ENCODE results near the gene SORBS1.

SORBS1 gene

GRCh38 chr10:95326396-95326795 is 234.8 kb downstream of the SORBS1 start:
- Histone ChIP-seq H3K36me3 (ENCODE audit: control insufficient read depth in 2 of 2, insufficient read depth in 1 of 2, low read length in 2 of 2) (no peaks in the 10 kb centered on the region), H3K4me1 (ENCODE audit: control insufficient read depth, insufficient read depth, low read length) (peaks cover 9% of the 10 kb centered on the region), H3K4me3 (ENCODE audit: low read depth, low read length) (no peak overlapping the region), H3K27ac (ENCODE audit: extremely low read depth, low read depth, low read length) (no peak overlapping the region), H3K9me3 (ENCODE audit: control insufficient read depth, insufficient read depth, low read depth, low read length) (no peaks in the 10 kb centered on the region)
- TF ChIP-seq ZNF596 (tag by site-specific recombination; IDR thresholded peaks at IDR 0.05) = no peak
- no peak for TF ChIP-seq ZNF26 (tag by site-specific recombination; IDR thresholded peaks at IDR 0.05)
- TF ChIP-seq PRDM4 (tag by site-specific recombination; IDR thresholded peaks at IDR 0.05) = no peak
- no peak for TF ChIP-seq BCL6B (tag by site-specific recombination; IDR thresholded peaks at IDR 0.05)
- TF ChIP-seq ZBTB1 (tag by site-specific recombination; IDR thresholded peaks at IDR 0.05) = no peak
- TF ChIP-seq ZNF830 (tag by site-specific recombination; IDR thresholded peaks at IDR 0.05; ENCODE audit: low read depth) = no peak
- no peak for TF ChIP-seq ZNF560 (tag by site-specific recombination; IDR thresholded peaks at IDR 0.05; ENCODE audit: borderline replicate concordance)
- TF ChIP-seq BCL11B (tag by site-specific recombination; IDR thresholded peaks at IDR 0.05; ENCODE audit: low read depth) = no peak
- TF ChIP-seq ZNF169 (tag by site-specific recombination; IDR thresholded peaks at IDR 0.05) = no peak
- no peak for TF ChIP-seq ZNF488 (tag by site-specific recombination; IDR thresholded peaks at IDR 0.05)
- TF ChIP-seq ZNF670 (tag by site-specific recombination; IDR thresholded peaks at IDR 0.05; ENCODE audit: low read depth) = no peak
- no peak for TF ChIP-seq ZNF768 (tag by site-specific recombination; IDR thresholded peaks at IDR 0.05)
- TF ChIP-seq ZNF175 (tag by site-specific recombination; IDR thresholded peaks at IDR 0.05) = no peak
- TF ChIP-seq ZBTB10 (tag by site-specific recombination; IDR thresholded peaks at IDR 0.05) = no peak
- TF ChIP-seq SP7 (tag by site-specific recombination; IDR thresholded peaks at IDR 0.05) = no peak
- ChIA-PET CTCF (no interaction called here), POLR2A (no interaction called here)

- ChIA-PET POLR2A (no interaction called here), CTCF (no interaction called here)
- Histone ChIP-seq H3K27ac (ENCODE audit: extremely low read depth, low read depth, low read length) (no peak overlapping the region), H3K4me1 (ENCODE audit: control insufficient read depth, insufficient read depth, low read length) (peaks cover 9% of the 10 kb centered on the region), H3K4me3 (ENCODE audit: low read depth, low read length) (no peak overlapping the region), H3K36me3 (ENCODE audit: control insufficient read depth in 2 of 2, insufficient read depth in 1 of 2, low read length in 2 of 2) (no peaks in the 10 kb centered on the region), H3K9me3 (ENCODE audit: control insufficient read depth, insufficient read depth, low read depth, low read length) (no peaks in the 10 kb centered on the region)
- TF ChIP-seq ZNF561 (tag by site-specific recombination; IDR thresholded peaks at IDR 0.05; ENCODE audit: borderline replicate concordance) (no peak), ZNF776 (tag by site-specific recombination; IDR thresholded peaks at IDR 0.05; ENCODE audit: borderline replicate concordance) (no peak), ZNF658 (tag by site-specific recombination; IDR thresholded peaks at IDR 0.05) (no peak), ZNF555 (tag by site-specific recombination; conservative IDR thresholded peaks at IDR 0.05) (no peak), ZNF214 (tag by site-specific recombination; IDR thresholded peaks at IDR 0.05; ENCODE audit: borderline replicate concordance) (no peak), ZBTB6 (tag by site-specific recombination; IDR thresholded peaks at IDR 0.05) (no peak), KLF1 (tag by site-specific recombination; IDR thresholded peaks at IDR 0.05) (no peak), ZNF280C (tag by site-specific recombination; IDR thresholded peaks at IDR 0.05) (no peak)
Observed at GRCh38 chr10:95325863-95326262, 235.3 kb downstream of the SORBS1 start.

Measured in HEK293 (cell line).